ENCODE measurements around the gene TDRD6. TPM values are rescaled to one million over a fixed set of nuclear protein-coding genes. Genes with fewer than 3 reads are reported as not detected.

TDRD6 gene
- total RNA-seq, 2 experiments from 2014 or later: 3.5 to 4.5 TPM

- DNase-seq (ENCODE audit: low spot score): no peak
- POLR2A ChIA-PET: interaction anchor here (0.6 to 3.8 kb wide), 12 partner anchors 9 to 632 kb away, joined by 3 to 31 read pairs (median 4); no protein-coding TSS in a partner anchor
- intact Hi-C loops (cut with micrococcal nuclease; ENCODE audit: unreplicated experiment): loop anchor here (2.0 to 10.0 kb wide), 4 partner anchors 274 to 826 kb away; partner anchors contain the start of gene CD2AP
- Histone ChIP-seq H4K20me1 (ENCODE audit: insufficient read depth, low read length) (no peaks in the 10 kb centered on the region), H3K9me3 (ENCODE audit: low read length) (peaks cover 13% of the 10 kb centered on the region; the same call in 1 of the 2 replicates), H3K4me1 (ENCODE audit: insufficient read depth, low read length, poor library complexity, severe bottlenecking) (peaks cover 27% of the 10 kb centered on the region), H2AFZ (ENCODE audit: low read length) (no peak overlapping the region), H3K79me2 (ENCODE audit: insufficient read depth, low read depth, low read length) (peaks cover 93% of the 10 kb centered on the region), H3K36me3 (ENCODE audit: insufficient read depth, low read length) (peaks cover 21% of the 10 kb centered on the region), H3K4me2 (ENCODE audit: low read length) (peak overlapping the region; percentile 78), H3K9me2 (ENCODE audit: insufficient read depth, low read length) (no peaks in the 10 kb centered on the region), H3K27ac (ENCODE audit: low read depth, low read length, poor library complexity, severe bottlenecking) (peak overlapping the region; percentile 96), H3K4me3 (ENCODE audit: low read depth, low read length, poor library complexity, severe bottlenecking) (peak overlapping the region; percentile 85)
- CTCF ChIA-PET (ENCODE audit: unreplicated experiment): interaction anchor here (1.7 kb wide), 1 partner anchor 24 kb away, joined by 6 read pairs; no protein-coding TSS in a partner anchor
- no TSS peak for BruUV-seq (replicated peaks)
- TF ChIP-seq, protein P1, sequence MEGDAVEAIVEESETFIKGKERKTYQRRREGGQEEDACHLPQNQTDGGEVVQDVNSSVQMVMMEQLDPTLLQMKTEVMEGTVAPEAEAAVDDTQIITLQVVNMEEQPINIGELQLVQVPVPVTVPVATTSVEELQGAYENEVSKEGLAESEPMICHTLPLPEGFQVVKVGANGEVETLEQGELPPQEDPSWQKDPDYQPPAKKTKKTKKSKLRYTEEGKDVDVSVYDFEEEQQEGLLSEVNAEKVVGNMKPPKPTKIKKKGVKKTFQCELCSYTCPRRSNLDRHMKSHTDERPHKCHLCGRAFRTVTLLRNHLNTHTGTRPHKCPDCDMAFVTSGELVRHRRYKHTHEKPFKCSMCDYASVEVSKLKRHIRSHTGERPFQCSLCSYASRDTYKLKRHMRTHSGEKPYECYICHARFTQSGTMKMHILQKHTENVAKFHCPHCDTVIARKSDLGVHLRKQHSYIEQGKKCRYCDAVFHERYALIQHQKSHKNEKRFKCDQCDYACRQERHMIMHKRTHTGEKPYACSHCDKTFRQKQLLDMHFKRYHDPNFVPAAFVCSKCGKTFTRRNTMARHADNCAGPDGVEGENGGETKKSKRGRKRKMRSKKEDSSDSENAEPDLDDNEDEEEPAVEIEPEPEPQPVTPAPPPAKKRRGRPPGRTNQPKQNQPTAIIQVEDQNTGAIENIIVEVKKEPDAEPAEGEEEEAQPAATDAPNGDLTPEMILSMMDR (conservative IDR thresholded peaks at IDR 0.05; ENCODE audit: low read length): no peak
- no peak for TF ChIP-seq EZH2phosphoT487 (IDR thresholded peaks at IDR 0.05; ENCODE audit: borderline replicate concordance, low read depth, low read length)
Observed at GRCh38 chr6:46651006-46651405, 36.7 kb upstream of the TDRD6 start.

DNA sequence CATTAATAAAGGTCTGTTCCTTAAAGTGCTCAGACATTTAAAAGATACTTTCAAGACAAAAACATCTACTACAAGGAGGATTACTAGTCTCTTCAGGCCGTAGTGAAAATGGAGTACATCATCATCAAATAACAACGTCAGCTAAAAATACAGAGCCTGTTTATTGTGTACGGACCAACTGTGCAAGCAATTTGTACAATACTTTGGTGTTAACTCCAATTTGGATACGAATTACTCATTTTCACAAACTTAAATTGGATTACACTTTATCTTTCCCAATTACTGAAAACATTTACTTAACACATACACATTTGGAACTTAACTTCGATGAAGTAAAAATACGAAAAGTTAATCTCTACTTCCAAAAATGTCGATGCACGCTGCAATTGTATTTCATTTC lies 35.9 kb upstream of the TDRD6 start:
- peak overlapping the region; percentile 85 for H3K4me3 ChIP-seq (ENCODE audit: low read depth, low read length, poor library complexity, severe bottlenecking)
- H4K20me1 ChIP-seq (ENCODE audit: insufficient read depth, low read length): no peaks in the 10 kb centered on the region
- intact Hi-C loops (cut with micrococcal nuclease; ENCODE audit: unreplicated experiment): loop anchor here (1.0 to 10.0 kb wide), 6 partner anchors 15 to 825 kb away; partner anchors contain the start of gene CD2AP
- DNase-seq (ENCODE audit: low spot score): peak; percentile 51
- peak overlapping the region; percentile 96 for H3K27ac ChIP-seq (ENCODE audit: low read depth, low read length, poor library complexity, severe bottlenecking)
- peaks cover 19% of the 10 kb centered on the region for H3K4me1 ChIP-seq (ENCODE audit: insufficient read depth, low read length, poor library complexity, severe bottlenecking)
- H3K4me2 ChIP-seq (ENCODE audit: low read length): peak overlapping the region; percentile 78
- no peak overlapping the region for H2AFZ ChIP-seq (ENCODE audit: low read length)
- CTCF ChIA-PET (ENCODE audit: unreplicated experiment): no interaction called here
- H3K9me2 ChIP-seq (ENCODE audit: insufficient read depth, low read length): no peaks in the 10 kb centered on the region
- H3K36me3 ChIP-seq (ENCODE audit: insufficient read depth, low read length): peaks cover 21% of the 10 kb centered on the region
- BruUV-seq (replicated peaks): no TSS peak
- TF ChIP-seq EZH2phosphoT487 (IDR thresholded peaks at IDR 0.05; ENCODE audit: borderline replicate concordance, low read depth, low read length): no peak
- TF ChIP-seq, protein P1 (conservative IDR thresholded peaks at IDR 0.05; ENCODE audit: low read length): no peak
- H3K9me3 ChIP-seq (ENCODE audit: low read length): peaks cover 5% of the 10 kb centered on the region; the same call in 1 of the 2 replicates
- H3K79me2 ChIP-seq (ENCODE audit: insufficient read depth, low read depth, low read length): peaks cover 92% of the 10 kb centered on the region
- POLR2A ChIA-PET: interaction anchor here (0.7 to 3.8 kb wide), 4 partner anchors 11 to 57 kb away, joined by 3 to 21 read pairs (median 8); no protein-coding TSS in a partner anchor

DNA sequence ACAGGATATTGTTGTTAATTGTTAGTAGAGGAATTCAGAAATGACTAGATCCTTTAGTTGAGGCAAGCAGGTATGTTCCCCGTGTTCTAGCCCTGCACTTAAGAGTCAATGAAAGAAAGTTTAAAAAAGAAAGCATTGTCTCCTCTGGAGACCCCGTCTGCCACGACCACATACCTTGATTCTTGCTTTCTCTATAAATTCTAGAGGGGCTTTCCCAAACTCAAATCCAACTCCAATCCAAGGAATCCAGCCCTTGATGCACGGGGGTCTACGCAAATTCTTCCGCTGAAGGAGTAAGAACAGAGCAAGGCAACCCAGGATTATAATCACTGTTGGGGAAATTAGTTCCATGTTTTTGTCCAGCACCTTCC lies 35.5 kb upstream of the TDRD6 start:
- intact Hi-C loops (cut with micrococcal nuclease; ENCODE audit: unreplicated experiment): loop anchor here (1.0 to 10.0 kb wide), 5 partner anchors 15 to 825 kb away; partner anchors contain the start of gene CD2AP
- Histone ChIP-seq H2AFZ (ENCODE audit: low read length) (no peak overlapping the region), H3K9me3 (ENCODE audit: low read length) (peaks cover under 1% of the 10 kb centered on the region; the same call in 1 of the 2 replicates), H3K36me3 (ENCODE audit: insufficient read depth, low read length) (peaks cover 20% of the 10 kb centered on the region), H3K79me2 (ENCODE audit: insufficient read depth, low read depth, low read length) (peaks cover 90% of the 10 kb centered on the region), H3K4me1 (ENCODE audit: insufficient read depth, low read length, poor library complexity, severe bottlenecking) (peaks cover 15% of the 10 kb centered on the region), H3K4me2 (ENCODE audit: low read length) (peak overlapping the region; percentile 78), H3K4me3 (ENCODE audit: low read depth, low read length, poor library complexity, severe bottlenecking) (peak overlapping the region; percentile 85), H3K9me2 (ENCODE audit: insufficient read depth, low read length) (no peaks in the 10 kb centered on the region), H4K20me1 (ENCODE audit: insufficient read depth, low read length) (no peaks in the 10 kb centered on the region), H3K27ac (ENCODE audit: low read depth, low read length, poor library complexity, severe bottlenecking) (peak overlapping the region; percentile 96)
- ChIA-PET POLR2A (interaction anchor here (0.7 to 3.8 kb wide), 7 partner anchors 11 to 594 kb away, joined by 3 to 21 read pairs (median 3); no protein-coding TSS in a partner anchor), CTCF (ENCODE audit: unreplicated experiment) (no interaction called here)
- no peak for DNase-seq (ENCODE audit: low spot score)
- TF ChIP-seq EZH2phosphoT487 (IDR thresholded peaks at IDR 0.05; ENCODE audit: borderline replicate concordance, low read depth, low read length): no peak
- TF ChIP-seq, protein P1 (conservative IDR thresholded peaks at IDR 0.05; ENCODE audit: low read length): no peak
- TSS peak; percentile 86 for BruUV-seq (replicated peaks)
